DND-41 (cell line): ENCODE data around the gene PHLDA1.

Source experiments
- EZH2 ChIP-seq: IDR thresholded peaks from 3 replicates; pipeline ENCODE4 v1.6.1; 2012; ENCODE audit warnings: borderline replicate concordance, low read depth, mild to moderate bottlenecking, moderate library complexity, low read length, inconsistent platforms; ENCODE audit not compliant: severe bottlenecking
- TF ChIP-seq, protein P1 (sequence below): IDR thresholded peaks from 2 replicates; pipeline ENCODE4 v1.5.1; 2012; ENCODE audit warnings: borderline replicate concordance, low read length, moderate library complexity, mild to moderate bottlenecking; ENCODE audit not compliant: poor library complexity, severe bottlenecking; ENCODE audit errors: extremely low read depth

DNA sequence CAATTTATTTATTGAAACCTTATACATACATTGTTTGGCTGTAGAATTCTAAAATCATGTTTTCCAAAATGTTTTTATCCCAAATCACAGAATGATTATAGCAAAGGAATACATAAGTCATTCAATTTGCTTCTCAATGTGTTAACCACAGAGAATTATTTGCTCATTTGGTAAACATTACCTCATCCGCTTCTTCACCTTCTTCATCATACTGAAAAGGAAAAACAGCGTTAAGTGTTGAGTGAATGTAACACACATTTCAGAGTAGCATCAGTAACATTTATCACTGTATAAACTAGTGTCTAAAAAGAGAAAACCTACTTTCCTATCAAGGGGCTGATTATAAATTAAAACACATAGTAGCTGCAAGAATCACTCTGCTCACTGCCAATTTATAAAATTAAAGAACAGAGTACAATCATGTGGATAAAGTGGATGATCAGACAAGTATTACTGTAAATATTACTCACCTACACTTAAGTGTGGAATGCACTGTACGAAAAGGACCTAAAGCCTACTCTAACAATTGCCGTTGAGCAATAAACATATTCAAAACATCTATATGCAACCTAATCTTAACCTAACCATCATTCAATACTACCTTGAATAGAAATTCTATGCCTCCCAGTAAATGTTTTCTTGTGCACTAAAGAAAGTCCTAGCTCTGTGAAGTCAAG is 18.1 kb upstream of the PHLDA1 start:
- TF ChIP-seq, protein P1, sequence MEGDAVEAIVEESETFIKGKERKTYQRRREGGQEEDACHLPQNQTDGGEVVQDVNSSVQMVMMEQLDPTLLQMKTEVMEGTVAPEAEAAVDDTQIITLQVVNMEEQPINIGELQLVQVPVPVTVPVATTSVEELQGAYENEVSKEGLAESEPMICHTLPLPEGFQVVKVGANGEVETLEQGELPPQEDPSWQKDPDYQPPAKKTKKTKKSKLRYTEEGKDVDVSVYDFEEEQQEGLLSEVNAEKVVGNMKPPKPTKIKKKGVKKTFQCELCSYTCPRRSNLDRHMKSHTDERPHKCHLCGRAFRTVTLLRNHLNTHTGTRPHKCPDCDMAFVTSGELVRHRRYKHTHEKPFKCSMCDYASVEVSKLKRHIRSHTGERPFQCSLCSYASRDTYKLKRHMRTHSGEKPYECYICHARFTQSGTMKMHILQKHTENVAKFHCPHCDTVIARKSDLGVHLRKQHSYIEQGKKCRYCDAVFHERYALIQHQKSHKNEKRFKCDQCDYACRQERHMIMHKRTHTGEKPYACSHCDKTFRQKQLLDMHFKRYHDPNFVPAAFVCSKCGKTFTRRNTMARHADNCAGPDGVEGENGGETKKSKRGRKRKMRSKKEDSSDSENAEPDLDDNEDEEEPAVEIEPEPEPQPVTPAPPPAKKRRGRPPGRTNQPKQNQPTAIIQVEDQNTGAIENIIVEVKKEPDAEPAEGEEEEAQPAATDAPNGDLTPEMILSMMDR, result no peak
- TF ChIP-seq EZH2, result no peak
